ENCODE measurements around the gene SLC25A39. TPM values are rescaled to one million over a fixed set of nuclear protein-coding genes. Genes with fewer than 3 reads are reported as not detected.
"Not testable (repeated sequence)": the region's sequence is repeated elsewhere in the genome, so short reads cannot be mapped to it uniquely, and the experiment has no call there.

Gene SLC25A39, protein sequence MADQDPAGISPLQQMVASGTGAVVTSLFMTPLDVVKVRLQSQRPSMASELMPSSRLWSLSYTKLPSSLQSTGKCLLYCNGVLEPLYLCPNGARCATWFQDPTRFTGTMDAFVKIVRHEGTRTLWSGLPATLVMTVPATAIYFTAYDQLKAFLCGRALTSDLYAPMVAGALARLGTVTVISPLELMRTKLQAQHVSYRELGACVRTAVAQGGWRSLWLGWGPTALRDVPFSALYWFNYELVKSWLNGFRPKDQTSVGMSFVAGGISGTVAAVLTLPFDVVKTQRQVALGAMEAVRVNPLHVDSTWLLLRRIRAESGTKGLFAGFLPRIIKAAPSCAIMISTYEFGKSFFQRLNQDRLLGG
- total RNA-seq (2021) (164 and 204 TPM in 2 replicates), Bru-seq, nascent RNA (percentile 66 among the genes with signal in this experiment), BruChase-seq, experiment 1, labeled RNA remaining after a 2-hour chase (percentile 80 among the genes with signal in this experiment), BruChase-seq, experiment 2, labeled RNA remaining after a 6-hour chase (percentile 91 among the genes with signal in this experiment)
- long read RNA-seq, transcript SLC25A39-202 (12 exons, 1,565 nt): minor isoform, 49 of 525 reads
- long read RNA-seq, transcript SLC25A39-201 (12 exons, 1,607 nt): major isoform, 372 of 525 reads
- long read RNA-seq, transcript SLC25A39-212 (12 exons, 1,542 nt): minor isoform, 15 of 525 reads
- long read RNA-seq, partial matches to known transcripts: 10 of 525 reads
- long read RNA-seq, other reads (novel, unspliced or antisense): 73 of 525 reads

DNA sequence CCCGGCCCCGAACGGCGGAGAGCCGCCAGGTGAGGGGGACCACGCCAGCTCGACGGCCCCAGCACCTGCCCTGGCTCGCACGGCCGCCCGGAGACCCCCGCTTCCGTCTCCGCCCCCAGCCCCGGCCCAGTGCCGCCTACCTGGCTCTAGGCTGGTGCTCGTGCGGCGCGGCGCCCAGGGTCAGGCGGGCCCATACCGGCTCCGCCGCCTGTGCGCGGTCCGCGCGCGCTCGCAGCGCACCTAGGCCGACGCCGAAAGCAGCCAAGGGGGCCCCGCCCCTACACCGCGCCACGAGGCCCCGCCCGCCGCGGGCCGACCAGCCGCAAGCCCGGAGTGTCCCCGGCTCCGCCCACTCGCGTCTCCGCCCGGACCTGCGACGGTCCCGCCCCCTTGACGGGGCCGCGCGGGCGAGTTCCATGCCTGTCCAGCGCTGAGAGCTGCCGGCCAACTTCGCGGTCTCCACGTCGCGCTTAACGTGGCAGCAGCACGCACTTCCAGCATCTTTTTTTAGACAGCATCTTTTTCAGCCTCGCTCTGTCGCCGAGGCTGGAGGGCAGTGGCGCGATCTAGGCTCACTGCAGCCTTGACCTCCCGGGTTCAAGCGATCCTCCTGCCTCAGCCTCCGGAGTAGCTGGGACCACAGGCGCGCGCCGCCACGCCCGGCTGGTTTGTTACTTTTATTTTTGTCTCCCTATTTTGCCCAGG lies at the start of gene SLC25A39:
Gene SLC25A39, minus strand, starts transcription at position 253 of the 705 bp plus-strand sequence. CDS start 1,261 bp downstream, outside the sequence.
- intact Hi-C loops (cut with micrococcal nuclease; ENCODE audit: unreplicated experiment): loop anchor here (1.0 kb wide), 2 partner anchors 106 to 126 kb away; no protein-coding TSS in a partner anchor
- POLR2A ChIA-PET (ENCODE audit: unreplicated experiment): interaction anchor here (0.6 to 0.7 kb wide), 3 partner anchors 133 to 366 kb away, joined by 3 to 7 read pairs (median 4); no protein-coding TSS in a partner anchor
- Histone ChIP-seq H3K4me1 (replicated peaks; ENCODE audit: insufficient read depth) (0 out of 2 replicates have a peak, but pooled peaks cover 4% of the 10 kb centered on the region), H3K4me3 (peak within 1 kb of the TSS; percentile 88), H3K27me3 (ENCODE audit: insufficient read depth, low read depth) (no peaks in the 10 kb centered on the region), H3K36me3 (ENCODE audit: low read depth) (no peaks in the 10 kb centered on the region), H3K9me2 (ENCODE audit: insufficient read depth) (no peaks in the 10 kb centered on the region), H3K79me2 (ENCODE audit: low read depth) (peaks cover 28% of the 10 kb centered on the region), H3F3A (ENCODE audit: insufficient read depth, low read depth) (peaks cover 29% of the 10 kb centered on the region; the same call in 1 of the 2 replicates), H4K20me1 (ENCODE audit: insufficient read depth) (no peaks in the 10 kb centered on the region), H3K9me3 (ENCODE audit: insufficient read depth, low read depth) (no peaks in the 10 kb centered on the region), H3K27ac (peak within 1 kb of the TSS; percentile 57), H2AFZ (peak within 1 kb of the TSS; percentile 84), H3K4me2 (peak within 1 kb of the TSS; percentile 94)
- CTCF ChIA-PET: interaction anchor here (0.5 kb wide), 1 partner anchor 9 kb away, joined by 3 read pairs; no protein-coding TSS in a partner anchor
- TF ChIP-seq EZH2 (IDR thresholded peaks at IDR 0.05; ENCODE audit: low read depth): no peak
- BruUV-seq (replicated peaks): no TSS peak
- peak; percentile 75 to 96 for DNase-seq

DNA sequence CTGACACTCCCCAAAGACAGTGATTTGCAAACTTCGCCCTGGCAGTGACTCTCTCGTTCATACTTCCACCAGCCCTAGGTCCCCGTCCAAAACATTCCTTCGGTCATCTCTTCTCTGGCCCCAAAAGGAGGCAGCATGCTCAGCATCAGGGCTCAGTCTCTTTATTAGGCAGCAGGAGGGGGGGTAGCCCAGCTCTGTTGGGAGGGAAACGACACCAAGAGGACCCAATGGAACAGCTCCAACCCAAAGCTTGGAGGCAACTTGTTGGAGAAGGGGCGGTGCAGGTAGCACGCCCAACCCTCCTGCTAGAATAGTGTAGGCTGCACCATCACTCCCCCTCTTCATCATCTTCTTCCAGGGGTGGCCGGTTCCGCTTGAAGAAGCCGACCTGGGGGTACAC lies 47.4 kb upstream of the SLC25A39 start:
- intact Hi-C loops (cut with micrococcal nuclease; ENCODE audit: unreplicated experiment): no loop called here
- no TSS peak for BruUV-seq (replicated peaks)
- Histone ChIP-seq H3K4me3 (no peak overlapping the region), H2AFZ (no peak overlapping the region), H3K36me3 (ENCODE audit: low read depth) (no peaks in the 10 kb centered on the region), H3K27me3 (ENCODE audit: insufficient read depth, low read depth) (no peaks in the 10 kb centered on the region), H3F3A (ENCODE audit: insufficient read depth, low read depth) (no peaks in the 10 kb centered on the region), H3K79me2 (ENCODE audit: low read depth) (no peaks in the 10 kb centered on the region), H3K4me2 (no peak overlapping the region), H3K9me3 (ENCODE audit: insufficient read depth, low read depth) (no peaks in the 10 kb centered on the region), H3K27ac (no peak overlapping the region), H3K9me2 (ENCODE audit: insufficient read depth) (no peaks in the 10 kb centered on the region), H3K4me1 (replicated peaks; ENCODE audit: insufficient read depth) (no peaks in the 10 kb centered on the region), H4K20me1 (ENCODE audit: insufficient read depth) (no peaks in the 10 kb centered on the region)
- DNase-seq: no peak
- TF ChIP-seq, protein P1, sequence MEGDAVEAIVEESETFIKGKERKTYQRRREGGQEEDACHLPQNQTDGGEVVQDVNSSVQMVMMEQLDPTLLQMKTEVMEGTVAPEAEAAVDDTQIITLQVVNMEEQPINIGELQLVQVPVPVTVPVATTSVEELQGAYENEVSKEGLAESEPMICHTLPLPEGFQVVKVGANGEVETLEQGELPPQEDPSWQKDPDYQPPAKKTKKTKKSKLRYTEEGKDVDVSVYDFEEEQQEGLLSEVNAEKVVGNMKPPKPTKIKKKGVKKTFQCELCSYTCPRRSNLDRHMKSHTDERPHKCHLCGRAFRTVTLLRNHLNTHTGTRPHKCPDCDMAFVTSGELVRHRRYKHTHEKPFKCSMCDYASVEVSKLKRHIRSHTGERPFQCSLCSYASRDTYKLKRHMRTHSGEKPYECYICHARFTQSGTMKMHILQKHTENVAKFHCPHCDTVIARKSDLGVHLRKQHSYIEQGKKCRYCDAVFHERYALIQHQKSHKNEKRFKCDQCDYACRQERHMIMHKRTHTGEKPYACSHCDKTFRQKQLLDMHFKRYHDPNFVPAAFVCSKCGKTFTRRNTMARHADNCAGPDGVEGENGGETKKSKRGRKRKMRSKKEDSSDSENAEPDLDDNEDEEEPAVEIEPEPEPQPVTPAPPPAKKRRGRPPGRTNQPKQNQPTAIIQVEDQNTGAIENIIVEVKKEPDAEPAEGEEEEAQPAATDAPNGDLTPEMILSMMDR (conservative IDR thresholded peaks at IDR 0.05): no peak
- no peak for TF ChIP-seq EZH2 (IDR thresholded peaks at IDR 0.05; ENCODE audit: low read depth)
- POLR2A ChIA-PET (ENCODE audit: unreplicated experiment): no interaction called here
- CTCF ChIA-PET: no interaction called here

DNA sequence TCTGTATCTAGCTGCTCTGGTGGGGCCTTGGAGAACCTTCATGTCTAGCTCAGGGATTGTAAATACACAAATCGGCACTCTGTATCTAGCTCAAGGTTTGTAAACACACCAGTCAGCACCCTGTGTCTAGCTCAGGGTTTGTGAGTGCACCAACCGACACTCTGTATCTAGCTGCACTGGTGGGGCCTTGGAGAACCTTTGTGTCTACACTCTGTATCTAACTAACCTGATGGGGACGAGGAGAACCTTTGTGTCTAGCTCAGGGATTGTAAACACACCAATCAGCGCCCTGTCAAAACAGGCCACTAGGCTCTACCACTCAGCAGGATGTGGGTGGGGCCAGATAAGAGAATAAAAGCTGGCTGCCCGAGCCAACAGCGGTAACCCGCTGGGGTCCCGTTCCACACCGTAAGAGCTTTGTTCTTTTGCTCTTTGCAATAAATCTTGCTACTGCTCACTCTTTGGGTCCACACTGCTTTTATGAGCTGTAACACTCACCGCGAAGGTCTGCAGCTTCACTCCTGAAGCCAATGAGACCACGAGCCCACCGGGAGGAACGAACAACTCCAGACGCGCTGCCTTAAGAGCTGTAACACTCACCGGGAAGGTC lies 44.9 kb upstream of the SLC25A39 start:
- H3K36me3 ChIP-seq (ENCODE audit: low read depth); H3K79me2 ChIP-seq (ENCODE audit: low read depth); H4K20me1 ChIP-seq (ENCODE audit: insufficient read depth); H2AFZ ChIP-seq; intact Hi-C loops (cut with micrococcal nuclease; ENCODE audit: unreplicated experiment); H3K4me3 ChIP-seq; H3K4me2 ChIP-seq; H3K27ac ChIP-seq; H3K9me3 ChIP-seq (ENCODE audit: insufficient read depth, low read depth); H3K9me2 ChIP-seq (ENCODE audit: insufficient read depth); DNase-seq; H3K4me1 ChIP-seq (replicated peaks; ENCODE audit: insufficient read depth); BruUV-seq (replicated peaks); H3F3A ChIP-seq (ENCODE audit: insufficient read depth, low read depth): not testable (repeated sequence)
- CTCF ChIA-PET: interaction anchor here (0.9 kb wide), 1 partner anchor 246 kb away, joined by 3 read pairs; the partner anchor contains the start of gene HDAC5
- H3K27me3 ChIP-seq (ENCODE audit: insufficient read depth, low read depth): peaks cover 18% of the 10 kb centered on the region; the same call in 1 of the 2 replicates
- POLR2A ChIA-PET (ENCODE audit: unreplicated experiment): interaction anchor here (0.8 kb wide), 1 partner anchor 61 kb away, joined by 9 read pairs; no protein-coding TSS in a partner anchor

DNA sequence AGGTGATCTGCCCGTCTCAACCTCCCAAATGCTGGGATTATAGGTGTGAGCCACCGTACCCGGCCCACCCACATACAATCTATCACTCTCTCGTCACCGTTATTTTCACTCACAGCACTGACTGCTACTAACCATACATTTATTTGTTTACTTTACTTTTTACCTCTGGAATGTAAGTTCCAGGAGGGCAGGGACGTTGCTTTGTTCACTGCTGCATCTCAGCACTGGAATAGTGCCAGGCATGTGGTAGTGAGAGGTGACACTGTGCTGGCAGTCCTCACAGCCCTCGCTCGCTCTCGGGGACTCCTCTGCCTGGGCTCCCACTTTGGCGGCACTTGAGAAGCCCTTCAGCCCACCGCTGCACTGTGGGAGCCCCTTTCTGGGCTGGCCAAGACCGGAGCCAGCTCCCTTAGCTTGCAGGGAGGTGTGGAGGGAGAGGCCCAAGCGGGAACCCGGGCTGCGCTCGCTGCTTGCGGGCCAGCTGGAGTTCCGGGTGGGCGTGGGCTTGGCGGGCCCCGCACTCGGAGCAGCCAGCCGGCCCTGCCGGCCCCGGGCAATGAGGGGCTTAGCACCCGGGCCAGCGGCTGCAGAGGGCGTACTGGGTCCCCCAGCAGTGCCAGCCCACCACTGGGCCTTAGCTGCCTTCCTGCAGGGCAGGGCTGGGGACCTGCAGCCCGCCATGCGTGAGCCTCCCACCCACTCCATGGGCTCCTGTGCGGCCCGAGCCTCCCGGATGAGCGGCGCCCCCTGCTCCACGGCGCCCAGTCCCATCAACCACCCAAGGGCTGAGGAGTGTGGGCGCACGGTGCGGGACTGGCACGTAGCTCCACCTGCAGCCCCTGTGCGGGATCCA lies 44.0 kb upstream of the SLC25A39 start:
- BruUV-seq (replicated peaks); CTCF ChIA-PET; H3K9me3 ChIP-seq (ENCODE audit: insufficient read depth, low read depth): not testable (repeated sequence)

More for the DNA sequence above, 44.0 kb upstream of the SLC25A39 start:
- H2AFZ ChIP-seq; H4K20me1 ChIP-seq (ENCODE audit: insufficient read depth); H3F3A ChIP-seq (ENCODE audit: insufficient read depth, low read depth); H3K4me2 ChIP-seq; H3K9me2 ChIP-seq (ENCODE audit: insufficient read depth); DNase-seq; H3K79me2 ChIP-seq (ENCODE audit: low read depth); POLR2A ChIA-PET (ENCODE audit: unreplicated experiment); H3K4me3 ChIP-seq; H3K36me3 ChIP-seq (ENCODE audit: low read depth); intact Hi-C loops (cut with micrococcal nuclease; ENCODE audit: unreplicated experiment); H3K27ac ChIP-seq; H3K4me1 ChIP-seq (replicated peaks; ENCODE audit: insufficient read depth): not testable (repeated sequence)
- H3K27me3 ChIP-seq (ENCODE audit: insufficient read depth, low read depth): peaks cover 18% of the 10 kb centered on the region; the same call in 1 of the 2 replicates

All from PC-9 (cell line).